Hepatocyte (in vitro differentiated cells): ENCODE data around the gene CTDNEP1. TPM values are rescaled to one million over a fixed set of nuclear protein-coding genes. Genes with fewer than 3 reads are reported as not detected.

ENCODE experiments used
- DNase-seq: peaks from one replicate; pipeline ENCODE4 v3.0.0-alpha.2; 2016; ENCODE audit warnings: low spot score
- H2AFZ ChIP-seq: fragments of 200-600 bp; sonication (generic); 2 replicates; pipeline ENCODE4 v1.6.0; 2016; ENCODE audit warnings: antibody characterized with exemption, mild to moderate bottlenecking
- H3K27ac ChIP-seq: fragments of 200-600 bp; sonication (generic); 2 replicates; pipeline ENCODE4 v1.5.1; 2016; ENCODE audit warnings: mild to moderate bottlenecking
- H3K27me3 ChIP-seq: fragments of 200-600 bp; sonication (generic); 2 replicates; pipeline ENCODE4 v1.6.1; 2016
- H3K36me3 ChIP-seq: fragments of 200-600 bp; sonication (generic); replicated peaks from 2 replicates; pipeline ENCODE4 v1.5.1; 2016; ENCODE audit warnings: low read depth; ENCODE audit not compliant: insufficient read depth
- H3K4me1 ChIP-seq: fragments of 200-600 bp; sonication (generic); 2 replicates; pipeline ENCODE4 v1.5.1; 2016; ENCODE audit warnings: mild to moderate bottlenecking, moderate library complexity; ENCODE audit not compliant: insufficient read depth
- H3K4me2 ChIP-seq: fragments of 200-600 bp; sonication (generic); 2 replicates; pipeline ENCODE4 v1.6.0; 2016
- H3K4me3 ChIP-seq: fragments of 200-600 bp; sonication (generic); 2 replicates; pipeline ENCODE4 v1.5.1; 2016; ENCODE audit warnings: mild to moderate bottlenecking
- H3K79me2 ChIP-seq: fragments of 200-600 bp; sonication (generic); 2 replicates; pipeline ENCODE4 v1.6.0; 2017; ENCODE audit warnings: mild to moderate bottlenecking
- H3K9me2 ChIP-seq: fragments of 200-600 bp; sonication (generic); replicated peaks from 2 replicates; pipeline ENCODE4 v1.6.0; 2017; ENCODE audit warnings: mild to moderate bottlenecking; ENCODE audit not compliant: insufficient read depth
- H3K9me3 ChIP-seq: fragments of 200-600 bp; sonication (generic); 2 replicates; pipeline ENCODE4 v1.5.1; 2016; ENCODE audit warnings: low read depth, mild to moderate bottlenecking
- H4K20me1 ChIP-seq: fragments of 200-600 bp; sonication (generic); 2 replicates; pipeline ENCODE4 v1.6.0; 2016; ENCODE audit warnings: mild to moderate bottlenecking; ENCODE audit not compliant: insufficient read depth, poor library complexity, severe bottlenecking
- EZH2 ChIP-seq: fragments of 200-600 bp; sonication (generic); IDR thresholded peaks from 2 replicates; pipeline ENCODE4 v1.6.1; 2016; ENCODE audit warnings: antibody characterized with exemption, mild to moderate bottlenecking, borderline replicate concordance
- EZH2phosphoT487 ChIP-seq: fragments of 200-600 bp; sonication (generic); IDR thresholded peaks from one replicate; pipeline ENCODE4 v1.6.1; 2018; ENCODE audit warnings: antibody characterized with exemption, mild to moderate bottlenecking, low read depth, moderate library complexity; ENCODE audit not compliant: unreplicated experiment, severe bottlenecking
- WGBS: methylation state at CpG from one replicate; pipeline ENCODE4 v1.1.6; 2016; ENCODE audit warnings: low lambda C conversion rate; ENCODE audit errors: missing lambda C conversion rate; 5-methylcytosine and 5-hydroxymethylcytosine counted together
- polyA plus RNA-seq: library from polyadenylated mRNA; unstranded; fragments of >200 nt; fragmentation: Nextera tagmentation; extraction: Ambion mirVana; gene quantifications from 2 replicates; pipeline ENCODE4 v1.2.1, GENCODE V29; 2016
- total RNA-seq: library from RNA; depleted of rRNA; stranded (reverse); fragments of >200 nt; gene quantifications from 2 replicates; pipeline ENCODE4 v1.2.3, GENCODE V29; 2014
- TF ChIP-seq, protein P1 (sequence below): fragments of 200-600 bp; sonication (generic); IDR thresholded peaks from 2 replicates; pipeline ENCODE4 v1.5.1; 2016; ENCODE audit warnings: antibody characterized with exemption, mild to moderate bottlenecking; ENCODE audit not compliant: poor library complexity

The CTDNEP1 gene
- total and polyA plus RNA-seq, 2 experiments from 2014 or later, result 44.6 to 86.9 TPM

DNA sequence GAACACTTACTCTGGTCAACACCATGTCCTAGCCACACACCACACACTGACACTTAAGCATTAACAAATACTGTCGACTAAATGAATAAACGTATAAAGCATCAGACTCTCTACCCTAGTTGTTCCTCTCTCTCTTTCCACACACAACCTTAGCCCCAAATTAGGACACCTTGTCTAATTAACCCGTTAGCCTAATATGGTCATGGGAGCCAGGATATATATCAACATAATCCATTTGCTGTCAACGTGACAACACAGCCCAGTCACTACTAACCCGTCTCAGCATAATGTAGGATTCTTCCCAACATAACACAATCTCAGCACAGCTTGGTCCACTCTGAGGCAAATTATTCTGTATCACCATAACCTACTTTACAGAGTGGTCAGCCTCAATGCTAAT lies 19.4 kb downstream of the CTDNEP1 start:
- Histone ChIP-seq H2AFZ (no peak overlapping the region), H3K9me2 (no peaks in the 10 kb centered on the region), H3K27me3 (no peaks in the 10 kb centered on the region), H3K4me2 (peak overlapping the region; percentile 92), H3K79me2 (peaks cover 81% of the 10 kb centered on the region), H3K36me3 (no peaks in the 10 kb centered on the region), H3K4me3 (peak overlapping the region; percentile 34), H3K4me1 (peaks cover 30% of the 10 kb centered on the region), H3K27ac (peak overlapping the region; percentile 12), H3K9me3 (no peaks in the 10 kb centered on the region), H4K20me1 (peaks cover 40% of the 10 kb centered on the region)
- no peak for TF ChIP-seq EZH2phosphoT487
- no peak for DNase-seq
- WGBS, result 84% methylated on average over 5 of the region's 5 CpGs

GRCh38 chr17:7229504-7229903 lies 22.0 kb downstream of the CTDNEP1 start:
- 97% methylated on average over 19 of the region's 19 CpGs for WGBS
- Histone ChIP-seq H3K79me2 (peaks cover 57% of the 10 kb centered on the region), H3K36me3 (no peaks in the 10 kb centered on the region)

GRCh38 chr17:7228920-7229319 lies 22.6 kb downstream of the CTDNEP1 start:
- peaks cover 40% of the 10 kb centered on the region for H4K20me1 ChIP-seq
- no peak overlapping the region for H2AFZ ChIP-seq
- TF ChIP-seq, protein P1, sequence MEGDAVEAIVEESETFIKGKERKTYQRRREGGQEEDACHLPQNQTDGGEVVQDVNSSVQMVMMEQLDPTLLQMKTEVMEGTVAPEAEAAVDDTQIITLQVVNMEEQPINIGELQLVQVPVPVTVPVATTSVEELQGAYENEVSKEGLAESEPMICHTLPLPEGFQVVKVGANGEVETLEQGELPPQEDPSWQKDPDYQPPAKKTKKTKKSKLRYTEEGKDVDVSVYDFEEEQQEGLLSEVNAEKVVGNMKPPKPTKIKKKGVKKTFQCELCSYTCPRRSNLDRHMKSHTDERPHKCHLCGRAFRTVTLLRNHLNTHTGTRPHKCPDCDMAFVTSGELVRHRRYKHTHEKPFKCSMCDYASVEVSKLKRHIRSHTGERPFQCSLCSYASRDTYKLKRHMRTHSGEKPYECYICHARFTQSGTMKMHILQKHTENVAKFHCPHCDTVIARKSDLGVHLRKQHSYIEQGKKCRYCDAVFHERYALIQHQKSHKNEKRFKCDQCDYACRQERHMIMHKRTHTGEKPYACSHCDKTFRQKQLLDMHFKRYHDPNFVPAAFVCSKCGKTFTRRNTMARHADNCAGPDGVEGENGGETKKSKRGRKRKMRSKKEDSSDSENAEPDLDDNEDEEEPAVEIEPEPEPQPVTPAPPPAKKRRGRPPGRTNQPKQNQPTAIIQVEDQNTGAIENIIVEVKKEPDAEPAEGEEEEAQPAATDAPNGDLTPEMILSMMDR, result no peak
- TF ChIP-seq EZH2, result no peak
- TF ChIP-seq EZH2phosphoT487, result no peak
- H3K9me3 ChIP-seq, result no peaks in the 10 kb centered on the region
- H3K4me1 ChIP-seq, result peaks cover 17% of the 10 kb centered on the region
- no peak for DNase-seq
- peak overlapping the region; percentile 40 for H3K27ac ChIP-seq
- H3K79me2 ChIP-seq, result peaks cover 56% of the 10 kb centered on the region
- H3K4me3 ChIP-seq, result no peak overlapping the region
- no peaks in the 10 kb centered on the region for H3K27me3 ChIP-seq
- H3K36me3 ChIP-seq, result no peaks in the 10 kb centered on the region
- no peak overlapping the region for H3K4me2 ChIP-seq
- no peaks in the 10 kb centered on the region for H3K9me2 ChIP-seq
- 96% methylated on average over 14 of the region's 14 CpGs for WGBS

More at GRCh38 chr17:7229504-7229903, 22.0 kb downstream of the CTDNEP1 start:
- H3K9me2 ChIP-seq, result no peaks in the 10 kb centered on the region
- DNase-seq, result no peak
- H3K4me3 ChIP-seq, result no peak overlapping the region
- peaks cover 40% of the 10 kb centered on the region for H4K20me1 ChIP-seq
- H2AFZ ChIP-seq, result no peak overlapping the region
- peaks cover 17% of the 10 kb centered on the region for H3K4me1 ChIP-seq
- H3K27ac ChIP-seq, result no peak overlapping the region
- H3K27me3 ChIP-seq, result no peaks in the 10 kb centered on the region
- H3K9me3 ChIP-seq, result no peaks in the 10 kb centered on the region
- no peak overlapping the region for H3K4me2 ChIP-seq
- TF ChIP-seq EZH2phosphoT487, result no peak
- no peak for TF ChIP-seq EZH2
- TF ChIP-seq, protein P1, result no peak

DNA sequence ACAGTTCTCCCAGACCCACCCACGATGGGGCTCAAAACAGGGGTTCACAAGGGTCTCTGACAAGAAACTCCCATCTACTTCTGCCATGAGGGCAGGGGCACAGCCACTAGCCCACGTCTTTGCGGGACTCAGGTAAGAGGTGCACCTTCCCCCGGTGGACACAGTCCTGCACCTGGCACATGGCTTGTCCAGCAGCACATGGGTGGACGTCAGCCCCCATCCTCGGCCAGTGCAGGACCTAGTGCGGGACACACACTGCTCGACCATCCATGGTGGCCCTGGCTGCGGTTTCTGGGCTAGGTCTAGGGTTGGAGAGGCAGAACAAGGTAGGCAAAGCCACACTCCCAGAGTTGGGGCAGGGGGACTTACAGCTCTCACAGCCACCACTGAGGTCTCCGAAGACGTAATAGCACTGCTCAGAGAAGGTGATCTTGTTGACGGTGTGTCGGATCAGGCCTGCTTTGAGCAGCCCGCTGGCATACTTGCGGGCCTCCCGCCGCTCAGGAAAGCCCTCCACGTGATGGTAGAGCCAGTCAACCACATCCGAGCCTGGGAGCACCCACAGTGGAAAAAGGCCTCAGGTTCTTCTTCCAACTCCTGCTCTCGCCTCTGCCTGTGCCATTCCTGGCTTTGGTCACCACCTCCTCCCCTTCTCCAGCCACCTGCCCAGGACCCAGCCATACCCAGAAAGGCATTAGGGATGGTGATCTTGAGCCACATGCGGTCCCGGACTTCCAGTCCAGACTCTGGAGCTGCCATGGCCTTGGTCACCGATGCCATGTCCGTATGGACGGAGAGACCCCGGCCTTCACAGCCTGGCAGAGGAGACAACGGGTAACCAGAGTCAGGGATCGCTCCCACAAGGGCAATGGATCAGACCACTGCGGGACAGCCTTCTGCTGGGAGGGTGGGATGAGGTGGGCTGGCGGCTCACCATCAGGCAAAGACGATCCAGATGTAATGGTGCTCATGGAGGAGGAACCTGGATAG lies 24.5 kb downstream of the CTDNEP1 start:
- H3K36me3 ChIP-seq, result no peaks in the 10 kb centered on the region
- H3K4me3 ChIP-seq, result no peak overlapping the region
- no peak for DNase-seq
- no peak overlapping the region for H3K4me2 ChIP-seq
- no peaks in the 10 kb centered on the region for H3K9me2 ChIP-seq
- H3K79me2 ChIP-seq, result peaks cover 39% of the 10 kb centered on the region
- H3K4me1 ChIP-seq, result peaks cover 11% of the 10 kb centered on the region
- TF ChIP-seq EZH2, result no peak
- TF ChIP-seq, protein P1, result no peak
- TF ChIP-seq EZH2phosphoT487, result no peak
- peaks cover 30% of the 10 kb centered on the region for H4K20me1 ChIP-seq
- no peak overlapping the region for H3K27ac ChIP-seq
- H3K9me3 ChIP-seq, result no peaks in the 10 kb centered on the region
- 97% methylated on average over 31 of the region's 31 CpGs for WGBS
- no peak overlapping the region for H2AFZ ChIP-seq
- H3K27me3 ChIP-seq, result no peaks in the 10 kb centered on the region
